DMS114 treated with DMSO at 0.1 percent for 48 hours (cell line): ENCODE measurements around the gene SOCS2.
"Not testable (repeated sequence)": the region's sequence is repeated elsewhere in the genome, so short reads cannot be mapped to it uniquely, and the experiment has no call there.

Experiments used
- DNase-seq: peaks from one replicate; lab custom pipeline; 2025; ENCODE audit not compliant: unreplicated experiment; lab: John Stamatoyannopoulos, UW

Gene SOCS2

GRCh38 chr12:93592641-93593406 is 20.3 kb downstream of the SOCS2 start:
- DNase-seq: no peak

- no peak for DNase-seq
Observed at GRCh38 chr12:93593843-93594242, 21.4 kb downstream of the SOCS2 start.

GRCh38 chr12:93594766-93595311 is 22.4 kb downstream of the SOCS2 start:
- no peak for DNase-seq

- DNase-seq: no peak
Observed at GRCh38 chr12:93595351-93595750, 22.9 kb downstream of the SOCS2 start.

GRCh38 chr12:93597608-93598007 is 25.1 kb downstream of the SOCS2 start:
- no peak for DNase-seq

- no peak for DNase-seq
Observed at GRCh38 chr12:93599192-93599591, 26.7 kb downstream of the SOCS2 start.

GRCh38 chr12:93601591-93601990 is 29.1 kb downstream of the SOCS2 start:
- DNase-seq: no peak

- no peak for DNase-seq
Observed at GRCh38 chr12:93602897-93603668, 30.6 kb downstream of the SOCS2 start.

- no peak for DNase-seq
Observed at GRCh38 chr12:93603762-93604161, 31.3 kb downstream of the SOCS2 start.

- DNase-seq: no peak
Observed at GRCh38 chr12:93608313-93608712, 35.8 kb downstream of the SOCS2 start.

- DNase-seq: no peak
Observed at GRCh38 chr12:93609281-93610192, 37.1 kb downstream of the SOCS2 start.

- no peak for DNase-seq
Observed at GRCh38 chr12:93612776-93613175, 40.3 kb downstream of the SOCS2 start.

- no peak for DNase-seq
Observed at GRCh38 chr12:93614917-93615596, 42.6 kb downstream of the SOCS2 start.

- DNase-seq: no peak
Observed at GRCh38 chr12:93616584-93617101, 44.2 kb downstream of the SOCS2 start.

GRCh38 chr12:93618891-93619410 is 46.5 kb downstream of the SOCS2 start:
- no peak for DNase-seq

GRCh38 chr12:93621986-93622385 is 49.5 kb downstream of the SOCS2 start:
- DNase-seq: no peak

GRCh38 chr12:93622485-93622884 is 50.0 kb downstream of the SOCS2 start:
- no peak for DNase-seq

GRCh38 chr12:93624595-93625294 is 52.3 kb downstream of the SOCS2 start:
- no peak for DNase-seq

GRCh38 chr12:93625295-93625645 is 52.8 kb downstream of the SOCS2 start:
- not testable (repeated sequence) for DNase-seq
